ENCODE measurements around the gene ZBTB7C.

The ZBTB7C gene

GRCh38 chr18:48134609-48135008 lies 274.6 kb downstream of the ZBTB7C start:
- DNase-seq: no peak

GRCh38 chr18:48133671-48134251 lies 275.4 kb downstream of the ZBTB7C start:
- no peak for DNase-seq

GRCh38 chr18:48132797-48133655 lies 276.2 kb downstream of the ZBTB7C start:
- DNase-seq: no peak

- no peak for DNase-seq
These were observed 278.1 kb downstream of the ZBTB7C start for GRCh38 chr18:48131042-48131441.

- DNase-seq: no peak
These were observed 279.5 kb downstream of the ZBTB7C start for GRCh38 chr18:48129621-48130082.

GRCh38 chr18:48127606-48128005 lies 281.6 kb downstream of the ZBTB7C start:
- no peak for DNase-seq

- no peak for DNase-seq
These were observed 282.9 kb downstream of the ZBTB7C start for GRCh38 chr18:48126240-48126639.

GRCh38 chr18:48125724-48126123 lies 283.5 kb downstream of the ZBTB7C start:
- DNase-seq: no peak

GRCh38 chr18:48124857-48125626 lies 284.1 kb downstream of the ZBTB7C start:
- DNase-seq: no peak

GRCh38 chr18:48123941-48124340 lies 285.2 kb downstream of the ZBTB7C start:
- no peak for DNase-seq

GRCh38 chr18:48123324-48123723 lies 285.9 kb downstream of the ZBTB7C start:
- no peak for DNase-seq

- no peak for DNase-seq
These were observed 286.4 kb downstream of the ZBTB7C start for GRCh38 chr18:48122816-48123215.

GRCh38 chr18:48122376-48122775 lies 286.8 kb downstream of the ZBTB7C start:
- DNase-seq: no peak

GRCh38 chr18:48121752-48122151 lies 287.4 kb downstream of the ZBTB7C start:
- no peak for DNase-seq

GRCh38 chr18:48119204-48119603 lies 290.0 kb downstream of the ZBTB7C start:
- no peak for DNase-seq

- no peak for DNase-seq
These were observed 292.1 kb downstream of the ZBTB7C start for GRCh38 chr18:48116873-48117630.

- no peak for DNase-seq
These were observed 293.2 kb downstream of the ZBTB7C start for GRCh38 chr18:48116017-48116416.

- no peak for DNase-seq
These were observed 295.5 kb downstream of the ZBTB7C start for GRCh38 chr18:48113691-48114090.

GRCh38 chr18:48111587-48111986 lies 297.6 kb downstream of the ZBTB7C start:
- DNase-seq: no peak

- DNase-seq: no peak
These were observed 298.4 kb downstream of the ZBTB7C start for GRCh38 chr18:48110797-48111196.

GRCh38 chr18:48109961-48110493 lies 299.2 kb downstream of the ZBTB7C start:
- no peak for DNase-seq

- no peak for DNase-seq
These were observed 301.0 kb downstream of the ZBTB7C start for GRCh38 chr18:48108136-48108535.
